ENCODE data around the gene FAM107B. TPM values are rescaled to one million over a fixed set of nuclear protein-coding genes. Genes with fewer than 3 reads are reported as not detected.

FAM107B gene
- total RNA-seq, 4 donors from 2014 or later: 31.5 to 59.0 (median 39.3) TPM

GRCh38 chr10:14567421-14567820 lies 207.3 kb downstream of the FAM107B start:
- TF ChIP-seq CTCF (IDR thresholded peaks at IDR 0.05; ENCODE audit: low read depth): no peak

- TF ChIP-seq CTCF (IDR thresholded peaks at IDR 0.05; ENCODE audit: low read depth): no peak
Measured at GRCh38 chr10:14566498-14566897, 208.2 kb downstream of the FAM107B start.

GRCh38 chr10:14565199-14565598 lies 209.5 kb downstream of the FAM107B start:
- TF ChIP-seq CTCF (IDR thresholded peaks at IDR 0.05; ENCODE audit: low read depth): no peak

- TF ChIP-seq CTCF (IDR thresholded peaks at IDR 0.05; ENCODE audit: low read depth): no peak
Measured at GRCh38 chr10:14564268-14564744, 210.4 kb downstream of the FAM107B start.

GRCh38 chr10:14563359-14563940 lies 211.2 kb downstream of the FAM107B start:
- TF ChIP-seq CTCF (IDR thresholded peaks at IDR 0.05; ENCODE audit: low read depth): no peak

GRCh38 chr10:14563076-14563336 lies 211.7 kb downstream of the FAM107B start:
- no peak for TF ChIP-seq CTCF (IDR thresholded peaks at IDR 0.05; ENCODE audit: low read depth)

GRCh38 chr10:14562218-14563075 lies 212.2 kb downstream of the FAM107B start:
- TF ChIP-seq CTCF (IDR thresholded peaks at IDR 0.05; ENCODE audit: low read depth): no peak

All from subcutaneous adipose tissue (tissue), 4 donors.